NCI-H2029 (cell line): ENCODE measurements around the gene LITAFD.
"Not testable (repeated sequence)": the region's sequence is repeated elsewhere in the genome, so short reads cannot be mapped to it uniquely, and the experiment has no call there.

ENCODE experiments used
- DNase-seq: peaks from one replicate; lab custom pipeline; 2025; lab: John Stamatoyannopoulos, UW

The LITAFD gene

GRCh38 chr16:8894736-8895334 lies 12.7 kb downstream of the LITAFD start:
- DNase-seq: no peak

GRCh38 chr16:8898660-8899318 lies 16.6 kb downstream of the LITAFD start:
- no peak for DNase-seq

- DNase-seq: no peak
These were observed 17.7 kb downstream of the LITAFD start for GRCh38 chr16:8899709-8900317.

GRCh38 chr16:8900343-8900742 lies 18.2 kb downstream of the LITAFD start:
- DNase-seq: no peak

GRCh38 chr16:8901320-8901861 lies 19.2 kb downstream of the LITAFD start:
- DNase-seq: no peak

DNA sequence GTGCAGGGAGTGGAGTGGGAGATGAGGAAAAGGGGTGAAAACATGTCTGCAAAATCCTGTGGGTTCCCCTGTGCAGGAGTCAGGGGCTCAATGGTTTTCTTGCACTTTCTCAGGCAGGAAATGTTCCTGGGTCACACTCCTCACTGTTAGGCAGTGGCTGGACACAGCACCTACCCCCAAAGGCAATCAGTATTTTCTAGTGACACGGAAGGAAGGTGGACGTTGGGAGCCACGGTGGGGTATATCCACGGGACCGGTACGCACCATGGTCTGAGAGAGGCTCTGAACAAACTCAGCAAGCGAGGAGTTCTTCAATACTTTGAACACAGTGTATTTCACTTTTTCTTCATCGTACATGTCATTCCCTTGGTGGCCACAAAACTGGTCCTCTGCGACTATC lies 20.9 kb downstream of the LITAFD start:
- DNase-seq: no peak

- DNase-seq: no peak
These were observed 21.9 kb downstream of the LITAFD start for GRCh38 chr16:8904018-8904430.

GRCh38 chr16:8905168-8905762 lies 23.1 kb downstream of the LITAFD start:
- DNase-seq: no peak

DNA sequence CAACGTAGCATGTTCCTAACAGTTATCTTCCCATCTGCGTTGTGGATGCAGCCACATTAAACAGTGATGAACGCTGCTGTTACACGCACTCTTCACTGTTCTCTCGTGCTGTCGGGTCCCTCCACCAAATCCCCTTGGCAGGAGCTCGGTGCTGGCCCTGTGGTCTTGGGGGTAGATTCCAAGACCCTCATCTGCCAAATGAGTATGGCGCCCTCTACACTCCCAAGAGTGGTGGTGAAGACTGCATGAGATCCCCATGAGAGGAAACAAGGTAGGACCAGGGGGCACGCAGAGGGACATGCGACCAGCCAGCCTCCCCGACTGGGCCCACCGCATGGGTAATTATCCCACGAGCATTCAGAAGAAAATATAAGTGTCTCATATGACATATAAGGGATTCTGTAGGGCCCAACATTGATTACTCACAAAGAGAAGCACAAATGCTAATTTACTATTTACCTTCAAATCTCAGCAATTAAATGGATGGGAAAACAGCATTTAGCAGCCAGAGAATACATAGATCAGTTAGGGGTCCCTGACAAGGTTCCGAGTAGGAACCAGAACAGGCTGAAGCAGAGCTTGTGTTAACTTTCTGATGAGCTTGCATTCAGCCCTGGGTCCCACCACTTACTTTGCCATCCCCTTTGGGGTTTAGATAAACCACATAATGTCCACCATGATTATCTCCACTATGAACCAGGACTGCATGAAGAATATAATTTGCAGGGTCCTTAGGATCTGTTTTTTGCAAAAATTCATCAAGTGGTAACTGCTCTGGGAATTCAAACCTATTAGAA lies 23.8 kb downstream of the LITAFD start:
- no peak for DNase-seq

GRCh38 chr16:8907096-8907495 lies 24.9 kb downstream of the LITAFD start:
- DNase-seq: no peak

GRCh38 chr16:8908810-8909468 lies 26.8 kb downstream of the LITAFD start:
- no peak for DNase-seq

- DNase-seq: no peak
These were observed 28.7 kb downstream of the LITAFD start for GRCh38 chr16:8910811-8911210.

- no peak for DNase-seq
These were observed 30.6 kb downstream of the LITAFD start for GRCh38 chr16:8912793-8913192.

- DNase-seq: no peak
These were observed 31.9 kb downstream of the LITAFD start for GRCh38 chr16:8914098-8914497.

DNA sequence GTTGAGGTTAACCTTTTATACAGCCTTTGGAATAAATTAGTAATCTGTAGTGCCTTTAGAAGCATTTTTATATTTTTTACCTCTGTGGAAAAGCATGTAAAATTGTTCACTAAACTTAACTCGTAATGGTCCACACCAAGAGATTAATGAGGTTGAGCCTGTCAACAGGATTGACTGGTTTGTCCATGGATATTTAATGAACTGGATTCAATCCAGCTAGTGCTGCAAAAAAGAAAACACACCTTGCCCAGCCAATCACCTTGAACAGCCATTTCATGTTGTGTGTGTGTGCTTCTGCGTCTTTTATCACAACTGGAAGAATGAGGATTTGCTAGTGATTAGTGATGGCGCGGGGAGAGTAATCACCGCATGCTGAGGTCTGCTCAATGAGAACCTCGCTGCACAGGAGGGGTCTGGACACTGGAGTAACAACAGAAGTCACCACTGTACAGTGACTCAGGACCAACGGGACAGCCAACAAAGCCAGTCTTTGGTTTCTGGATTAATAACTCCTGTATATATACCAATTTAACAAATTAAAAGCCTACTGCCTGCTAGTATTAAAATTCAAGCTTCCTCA lies 33.7 kb downstream of the LITAFD start:
- no peak for DNase-seq

DNA sequence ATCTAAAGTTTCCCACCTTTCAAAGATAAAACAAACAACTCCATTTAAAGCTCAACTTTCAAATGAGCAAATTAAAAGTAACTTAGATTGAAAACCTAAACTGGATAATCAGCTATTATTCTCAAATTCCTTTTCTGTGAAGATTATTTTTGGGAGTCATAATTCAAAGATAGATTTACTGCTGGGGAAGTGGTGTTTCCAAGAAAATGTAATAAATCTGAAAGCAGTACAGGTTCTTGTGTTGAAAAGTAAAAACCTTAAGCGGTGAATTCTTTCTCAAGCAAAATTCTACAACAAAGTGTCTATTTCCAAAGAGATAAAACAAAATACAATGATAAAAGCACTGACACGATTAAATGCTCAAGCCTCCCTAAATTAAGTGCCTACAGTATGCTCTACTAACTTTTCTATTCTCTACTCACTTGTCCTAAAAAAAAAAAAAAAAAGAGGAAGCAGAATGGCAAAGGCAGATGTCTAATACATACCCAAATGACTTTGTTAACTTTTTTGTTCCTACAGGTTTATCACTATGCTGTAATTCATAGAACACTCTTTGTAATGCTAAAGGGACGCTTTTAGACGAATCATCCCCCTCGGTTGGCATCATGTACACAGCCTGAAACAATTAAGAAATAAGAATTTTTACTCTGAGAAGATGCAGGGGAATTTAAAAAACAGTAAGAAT lies 34.5 kb downstream of the LITAFD start:
- DNase-seq: no peak

GRCh38 chr16:8917336-8917735 lies 35.2 kb downstream of the LITAFD start:
- DNase-seq: not testable (repeated sequence)

- no peak for DNase-seq
These were observed 37.2 kb downstream of the LITAFD start for GRCh38 chr16:8919089-8919933.

- DNase-seq: no peak
These were observed 37.8 kb downstream of the LITAFD start for GRCh38 chr16:8919934-8920462.
